ENCODE data around the gene HIP1R.
"Not testable (repeated sequence)": the region's sequence is repeated elsewhere in the genome, so short reads cannot be mapped to it uniquely, and the experiment has no call there.

The HIP1R gene

GRCh38 chr12:122874081-122874480 is 38.8 kb downstream of the HIP1R start:
- DNase-seq (ENCODE audit: low read depth in 2 of 2): no peak

GRCh38 chr12:122875590-122876220 is 40.4 kb downstream of the HIP1R start:
- no peak for DNase-seq (ENCODE audit: low read depth in 2 of 2)

GRCh38 chr12:122876281-122876680 is 41.0 kb downstream of the HIP1R start:
- DNase-seq (ENCODE audit: low read depth in 2 of 2): not testable (repeated sequence)

- no peak for DNase-seq (ENCODE audit: low read depth in 2 of 2)
Measured at GRCh38 chr12:122876731-122877130, 41.5 kb downstream of the HIP1R start.

- DNase-seq (ENCODE audit: low read depth in 2 of 2): no peak
Measured at GRCh38 chr12:122878780-122879612, 43.7 kb downstream of the HIP1R start.

- no peak for DNase-seq (ENCODE audit: low read depth in 2 of 2)
Measured at GRCh38 chr12:122880155-122880667, 45.0 kb downstream of the HIP1R start.

- no peak for DNase-seq (ENCODE audit: low read depth in 2 of 2)
Measured at GRCh38 chr12:122880668-122881067, 45.4 kb downstream of the HIP1R start.

GRCh38 chr12:122882908-122883558 is 47.8 kb downstream of the HIP1R start:
- no peak for DNase-seq (ENCODE audit: low read depth in 2 of 2)

- no peak for DNase-seq (ENCODE audit: low read depth in 2 of 2)
Measured at GRCh38 chr12:122884091-122884826, 49.0 kb downstream of the HIP1R start.

- DNase-seq (ENCODE audit: low read depth in 2 of 2): no peak
Measured at GRCh38 chr12:122884860-122885259, 49.6 kb downstream of the HIP1R start.

- no peak for DNase-seq (ENCODE audit: low read depth in 2 of 2)
Measured at GRCh38 chr12:122886161-122886560, 50.9 kb downstream of the HIP1R start.

- peak; percentile 42 to 44 for DNase-seq (ENCODE audit: low read depth in 2 of 2)
Measured at GRCh38 chr12:122886851-122887818, 51.9 kb downstream of the HIP1R start.

- no peak for DNase-seq (ENCODE audit: low read depth in 2 of 2)
Measured at GRCh38 chr12:122887819-122888212, 52.6 kb downstream of the HIP1R start.

GRCh38 chr12:122888232-122888752 is 53.0 kb downstream of the HIP1R start:
- no peak for DNase-seq (ENCODE audit: low read depth in 2 of 2)

- DNase-seq (ENCODE audit: low read depth in 2 of 2): no peak
Measured at GRCh38 chr12:122889761-122890520, 54.7 kb downstream of the HIP1R start.

GRCh38 chr12:122891661-122892525 is 56.6 kb downstream of the HIP1R start:
- no peak for DNase-seq (ENCODE audit: low read depth in 2 of 2)

- not testable (repeated sequence) for DNase-seq (ENCODE audit: low read depth in 2 of 2)
Measured at GRCh38 chr12:122892724-122893123, 57.5 kb downstream of the HIP1R start.

Data from stimulated activated CD8-positive, alpha-beta memory T cell treated with anti-CD3 and anti-CD28 coated beads, Interleukin-2, amount 100 ng/mL, for 48 hours (primary cell).